H1 (cell line): ENCODE measurements around the gene HSD17B2. TPM values are rescaled to one million over a fixed set of nuclear protein-coding genes. Genes with fewer than 3 reads are reported as not detected.

Experiments
- CTCF ChIA-PET: fragments of 300-600 bp; sonication (Branson Sonifier 250); formaldehyde crosslinking; loops from one replicate; lab custom pipeline; 2021; ENCODE audit not compliant: partially characterized antibody; lab: Charles Lee
- POLR2A ChIA-PET: fragments of 300-600 bp; sonication (Branson Sonifier 250); formaldehyde crosslinking; loops from one replicate; lab custom pipeline; 2021; ENCODE audit warnings: inconsistent platforms; ENCODE audit not compliant: partially characterized antibody; lab: Charles Lee
- DNase-seq, 2 experiments: peaks; one replicate each; pipeline versions ENCODE4 v3.0.0 to v3.0.0-alpha.2; 2010 to 2022; ENCODE audit warnings: low spot score in 2 of 2, low read depth in 1 of 2, mixed read lengths in 1 of 2
- FAIRE-seq: peaks from 2 replicates; lab custom pipeline; 2011; peaks lifted over from hg19 to GRCh38; lab: Jason Lieb, UNC
- H2AFZ ChIP-seq: 2 replicates; pipeline ENCODE4 v1.8.1; 2012; ENCODE audit warnings: low read length, inconsistent platforms
- H2AK5ac ChIP-seq: 2 replicates; pipeline ENCODE4 v1.6.1; 2013; ENCODE audit warnings: low read depth, low read length
- H2BK120ac ChIP-seq: replicated peaks from 2 replicates; pipeline ENCODE3; 2013; ENCODE audit warnings: low read depth, low read length, inconsistent platforms
- H2BK12ac ChIP-seq: 2 replicates; pipeline ENCODE4 v1.6.1; 2013; ENCODE audit warnings: low read depth, low read length
- H2BK15ac ChIP-seq: 2 replicates; pipeline ENCODE4 v1.6.1; 2013; ENCODE audit warnings: low read length
- H2BK20ac ChIP-seq: 2 replicates; pipeline ENCODE4 v1.6.1; 2013; ENCODE audit warnings: low read length
- H2BK5ac ChIP-seq: 2 replicates; pipeline ENCODE4 v1.6.1; 2013; ENCODE audit warnings: low read depth, low read length
- H3K14ac ChIP-seq: 2 replicates; pipeline ENCODE4 v1.6.1; 2013; ENCODE audit warnings: inconsistent platforms; ENCODE audit not compliant: insufficient read length
- H3K18ac ChIP-seq: 2 replicates; pipeline ENCODE4 v1.6.1; 2013; ENCODE audit warnings: low read length; ENCODE audit errors: extremely low read depth
- H3K23ac ChIP-seq: 2 replicates; pipeline ENCODE4 v1.6.1; 2013; ENCODE audit warnings: inconsistent platforms; ENCODE audit not compliant: insufficient read length
- H3K23me2 ChIP-seq: 2 replicates; pipeline ENCODE4 v1.6.1; 2013; ENCODE audit warnings: low read depth, low read length
- H3K27ac ChIP-seq: 2 replicates; pipeline ENCODE4 v1.6.1; 2011; ENCODE audit warnings: low read depth, low read length, inconsistent platforms
- H3K27me3 ChIP-seq, 4 experiments: replicated peaks in 1 of 4; 1 replicate in 1 of 4; 2 replicates in 3 of 4; pipeline versions ENCODE4 v1.6.1 to v1.8.1; 2011 to 2013; ENCODE audit warnings: low read length in 3 of 4, mild to moderate bottlenecking in 3 of 4, inconsistent platforms in 2 of 4, mixed read lengths in 2 of 4, moderate library complexity in 1 of 4; ENCODE audit not compliant: control insufficient read depth in 3 of 4, insufficient read depth in 3 of 4; ENCODE audit errors: extremely low read depth in 1 of 4
- H3K36me3 ChIP-seq, 4 experiments: 2 replicates each; pipeline versions ENCODE4 v1.6.1 to v1.8.1; 2011 to 2013; ENCODE audit warnings: mild to moderate bottlenecking in 4 of 4, low read length in 3 of 4, moderate library complexity in 2 of 4, control low read depth in 1 of 4, inconsistent platforms in 1 of 4; ENCODE audit not compliant: insufficient read depth in 4 of 4, control insufficient read depth in 2 of 4
- H3K4ac ChIP-seq: replicated peaks from 2 replicates; pipeline ENCODE3; 2013; ENCODE audit warnings: low read length, low read depth, mixed read lengths, inconsistent platforms; ENCODE audit not compliant: insufficient read length
- H3K4me1 ChIP-seq, 4 experiments: replicated peaks in 1 of 4; 1 replicate in 1 of 4; 2 replicates in 3 of 4; pipeline versions ENCODE4 v1.6.1 to v1.8.1; 2011 to 2013; ENCODE audit warnings: low read length in 3 of 4, inconsistent platforms in 2 of 4, mixed read lengths in 1 of 4; ENCODE audit not compliant: insufficient read depth in 4 of 4, control insufficient read depth in 3 of 4
- H3K4me2 ChIP-seq, 2 experiments: 2 replicates each; pipeline versions ENCODE4 v1.6.1 to v1.8.1; 2011 to 2013; ENCODE audit warnings: low read depth in 2 of 2, low read length in 2 of 2, control low read depth in 1 of 2, inconsistent platforms in 1 of 2, mild to moderate bottlenecking in 1 of 2; ENCODE audit not compliant: insufficient read depth in 1 of 2
- H3K4me3 ChIP-seq, 4 experiments: fragments of 200-600, 300-600 bp in 1 of 4; sonication (generic), shearing (Covaris generic), sonication (Bioruptor Twin) in 1 of 4; 2 replicates each; pipeline versions ENCODE4 v1.5.1 to v1.8.1; 2011 to 2016; ENCODE audit warnings: low read length in 4 of 4, low read depth in 3 of 4, control low read depth in 2 of 4, inconsistent platforms in 2 of 4, mild to moderate bottlenecking in 2 of 4, mixed read lengths in 1 of 4, moderate library complexity in 1 of 4; ENCODE audit not compliant: insufficient read depth in 2 of 4; ENCODE audit errors: extremely low read depth in 1 of 4
- H3K56ac ChIP-seq: replicated peaks from 2 replicates; pipeline ENCODE3; 2013; ENCODE audit warnings: low read depth, mild to moderate bottlenecking, mixed read lengths, low read length, inconsistent platforms; ENCODE audit not compliant: insufficient read length
- H3K79me1 ChIP-seq: 2 replicates; pipeline ENCODE4 v1.6.1; 2013; ENCODE audit warnings: low read depth, low read length, control low read depth
- H3K79me2 ChIP-seq, 2 experiments: 2 replicates each; pipeline versions ENCODE4 v1.6.1 to v1.8.1; 2012 to 2013; ENCODE audit warnings: low read length in 2 of 2, mild to moderate bottlenecking in 2 of 2, inconsistent platforms in 1 of 2; ENCODE audit not compliant: insufficient read depth in 2 of 2, control insufficient read depth in 1 of 2
- H3K9ac ChIP-seq, 4 experiments: replicated peaks in 1 of 4; 1 replicate in 1 of 4; 2 replicates in 3 of 4; pipeline versions ENCODE4 v1.6.1 to v1.8.1; 2011 to 2013; ENCODE audit warnings: low read depth in 3 of 4, low read length in 3 of 4, control low read depth in 2 of 4, mild to moderate bottlenecking in 2 of 4, moderate library complexity in 2 of 4, inconsistent platforms in 1 of 4; ENCODE audit errors: extremely low read depth in 1 of 4
- H3K9me3 ChIP-seq, 2 experiments: 2 replicates each; pipeline versions ENCODE4 v1.6.1 to v1.8.1; 2012 to 2013; ENCODE audit warnings: mild to moderate bottlenecking in 2 of 2, moderate library complexity in 2 of 2, control low read depth in 1 of 2, inconsistent platforms in 1 of 2, low read depth in 1 of 2, low read length in 1 of 2, mixed read lengths in 1 of 2; ENCODE audit not compliant: insufficient read depth in 2 of 2
- H4K20me1 ChIP-seq, 2 experiments: replicated peaks in 1 of 2; 2 replicates each; pipeline versions ENCODE3 to v1.8.1; 2011 to 2013; ENCODE audit warnings: inconsistent platforms in 2 of 2, low read length in 2 of 2, mild to moderate bottlenecking in 1 of 2; ENCODE audit not compliant: insufficient read depth in 2 of 2, control insufficient read depth in 1 of 2
- H4K5ac ChIP-seq: 2 replicates; pipeline ENCODE4 v1.6.1; 2013; ENCODE audit warnings: low read length, low read depth, mixed read lengths, inconsistent platforms; ENCODE audit not compliant: insufficient read length
- H4K8ac ChIP-seq: 2 replicates; pipeline ENCODE4 v1.8.0; 2013; ENCODE audit warnings: mild to moderate bottlenecking, moderate library complexity, low read length, inconsistent platforms; ENCODE audit not compliant: insufficient read depth; ENCODE audit errors: extremely low read depth
- H4K91ac ChIP-seq: replicated peaks from 2 replicates; pipeline ENCODE3; 2013; ENCODE audit warnings: low read length, mixed read lengths, inconsistent platforms; ENCODE audit not compliant: insufficient read length
- BACH1 ChIP-seq: IDR thresholded peaks from 2 replicates; pipeline ENCODE4 v1.6.1; 2012; ENCODE audit warnings: low read length, improper control_type of control experiment
- HDAC2 ChIP-seq, 2 experiments: fragments of 300-600 bp in 1 of 2; sonication (generic) in 1 of 2; IDR thresholded peaks; 2 replicates each; pipeline ENCODE4 v1.6.1; 2011 to 2012; ENCODE audit warnings: low read depth in 2 of 2, low read length in 2 of 2, mild to moderate bottlenecking in 2 of 2, moderate library complexity in 2 of 2, borderline replicate concordance in 1 of 2, inconsistent platforms in 1 of 2
- KDM4A ChIP-seq: IDR thresholded peaks from one replicate; pipeline ENCODE4 v1.7.1; 2012; ENCODE audit warnings: low read depth, mild to moderate bottlenecking, moderate library complexity, low read length, inconsistent platforms; ENCODE audit not compliant: severe bottlenecking
- SIN3A ChIP-seq, 2 experiments: IDR thresholded peaks in 1 of 2; conservative IDR thresholded peaks in 1 of 2; 2 replicates each; pipeline ENCODE4 v1.6.1; 2011 to 2012; ENCODE audit warnings: low read length in 2 of 2, improper control_type of control experiment in 1 of 2, low read depth in 1 of 2, mild to moderate bottlenecking in 1 of 2
- SIX5 ChIP-seq: IDR thresholded peaks from 2 replicates; pipeline ENCODE4 v1.6.1; 2011; ENCODE audit warnings: mild to moderate bottlenecking, low read depth, low read length
- SUZ12 ChIP-seq: fragments of 200-600 bp; sonication (generic); IDR thresholded peaks from 2 replicates; pipeline ENCODE4 v1.6.1; 2012; ENCODE audit warnings: mild to moderate bottlenecking, inconsistent platforms, low read length, moderate library complexity, mixed read lengths
- TAF7 ChIP-seq: optimal IDR thresholded peaks from 2 replicates; pipeline ENCODE3; 2011; ENCODE audit warnings: low read depth, mild to moderate bottlenecking, inconsistent platforms, low read length, moderate library complexity, borderline replicate concordance
- WGBS, 2 experiments: shearing (Covaris generic) in 1 of 2; methylation state at CpG; one replicate each; pipeline versions ENCODE4 v1.1.6 to v1.1.7; 2013 to 2015; ENCODE audit warnings: low lambda C conversion rate in 2 of 2, mixed read lengths in 2 of 2, inconsistent platforms in 1 of 2, low coverage in 1 of 2, missing lambda C conversion rate in 1 of 2; ENCODE audit not compliant: insufficient replicate concordance in 2 of 2, insufficient coverage in 1 of 2, insufficient read length in 1 of 2; ENCODE audit errors: extremely low coverage in 1 of 2, missing lambda C conversion rate in 1 of 2; 5-methylcytosine and 5-hydroxymethylcytosine counted together
- polyA plus RNA-seq, 7 experiments: library from polyadenylated mRNA; depleted of rRNA in 3 of 7; stranded (reverse) in 5 of 7; unstranded in 2 of 7; fragments of >200 nt in 5 of 7; fragments of 200-250 nt in 2 of 7; gene quantifications; 1 replicate in 5 of 7; 2 replicates in 1 of 7; 4 replicates in 1 of 7; pipeline versions ENCODE4 v1.2.1 to v1.2.3, GENCODE V29; 2011 to 2013; ENCODE audit warnings: missing spikeins in 2 of 7, mixed read lengths in 2 of 7
- total RNA-seq: library from RNA; stranded (reverse); fragmentation: NEBNext Ultra II Directional; extraction: Animal tissue kit (Norgen Biotek cat#: 25700); gene quantifications from 2 replicates; pipeline ENCODE4 v1.2.1, GENCODE V29; 2021
- TF ChIP-seq, protein P1 (sequence below): IDR thresholded peaks from 2 replicates; pipeline ENCODE4 v1.6.1; 2011; ENCODE audit warnings: low read length, improper control_type of control experiment

The HSD17B2 gene
- total and polyA plus RNA-seq, 2 of the 8 experiments (the other 6 are each of a cell fraction or from before 2014, with no cell fraction given): not detected

DNA sequence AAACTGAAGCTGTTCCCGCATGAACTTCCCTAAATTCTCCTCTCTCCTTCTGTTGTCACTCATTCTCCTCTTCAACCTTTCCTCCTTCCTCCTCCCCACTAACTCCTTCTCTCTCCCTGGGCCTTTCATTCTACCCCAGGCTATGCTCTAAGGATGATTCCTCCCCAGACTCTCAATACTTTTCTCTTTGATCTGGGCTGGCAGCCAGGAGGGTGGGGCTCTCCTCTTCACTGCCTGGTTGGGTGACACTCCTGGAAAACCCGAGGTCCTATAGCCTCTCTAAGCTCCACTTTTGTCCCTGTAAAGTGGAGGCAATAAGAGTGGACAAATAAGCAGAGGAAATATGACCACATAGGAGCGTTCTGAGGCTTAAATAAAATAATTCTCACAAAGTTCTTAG lies 46.2 kb downstream of the HSD17B2 start:
- Histone ChIP-seq H3K4me1 (no peaks in the 10 kb centered on the region), H3K4ac (no peak overlapping the region), H2BK15ac (no peak overlapping the region), H4K8ac (no peak overlapping the region), H3K56ac (no peak overlapping the region), H2BK12ac (no peak overlapping the region), H4K91ac (no peak overlapping the region), H4K20me1 (no peaks in the 10 kb centered on the region), H3K4me3 (no peak overlapping the region), H3K27me3 (no peaks in the 10 kb centered on the region), H3K18ac (no peak overlapping the region), H3K23ac (no peak overlapping the region), H2BK120ac (no peak overlapping the region), H3K79me1 (no peaks in the 10 kb centered on the region), H3K14ac (no peak overlapping the region), H2AFZ (no peak overlapping the region), H3K79me2 (no peaks in the 10 kb centered on the region), H3K27ac (no peak overlapping the region), H2BK20ac (no peak overlapping the region), H3K9me3 (peaks cover 2 to 3% of the 10 kb centered on the region in 2 experiments; a peak in 1 of 4 replicates), H2BK5ac (no peak overlapping the region), H2AK5ac (no peak overlapping the region), H3K36me3 (no peaks in the 10 kb centered on the region), H3K23me2 (no peaks in the 10 kb centered on the region), H3K9ac (no peak overlapping the region), H4K5ac (no peak overlapping the region), H3K4me2 (no peak overlapping the region)
- 87% methylated on average over 3 of the region's 3 CpGs; no CpG with 5 or more reads in 1 of the 2 experiments for WGBS, 2 experiments
- POLR2A ChIA-PET: no interaction called here
- DNase-seq (no peak), FAIRE-seq (no peak)
- CTCF ChIA-PET: interaction anchor here (0.7 to 1.4 kb wide), 4 partner anchors 12 to 36 kb away, joined by 3 to 4 read pairs (median 3); no protein-coding TSS in a partner anchor
- TF ChIP-seq TAF7: no peak
- TF ChIP-seq HDAC2 (IDR thresholded peaks at IDR 0.05; ENCODE audit: borderline replicate concordance in 1 of 2, low read depth in 2 of 2, low read length in 2 of 2): no peak
- TF ChIP-seq SUZ12: no peak
- no peak for TF ChIP-seq SIX5
- TF ChIP-seq BACH1: no peak
- TF ChIP-seq KDM4A: no peak
- TF ChIP-seq, protein P1, sequence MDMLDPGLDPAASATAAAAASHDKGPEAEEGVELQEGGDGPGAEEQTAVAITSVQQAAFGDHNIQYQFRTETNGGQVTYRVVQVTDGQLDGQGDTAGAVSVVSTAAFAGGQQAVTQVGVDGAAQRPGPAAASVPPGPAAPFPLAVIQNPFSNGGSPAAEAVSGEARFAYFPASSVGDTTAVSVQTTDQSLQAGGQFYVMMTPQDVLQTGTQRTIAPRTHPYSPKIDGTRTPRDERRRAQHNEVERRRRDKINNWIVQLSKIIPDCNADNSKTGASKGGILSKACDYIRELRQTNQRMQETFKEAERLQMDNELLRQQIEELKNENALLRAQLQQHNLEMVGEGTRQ: no peak
- no peak for TF ChIP-seq SIN3A (conservative IDR thresholded peaks at IDR 0.05 in 1 of 2, IDR thresholded peaks at IDR 0.05 in 1 of 2; ENCODE audit: low read depth in 1 of 2, low read length in 2 of 2)
